Thoracic aorta (tissue), 2 donors: Measurements from ENCODE around the gene UBL3. TPM values are rescaled to one million over a fixed set of nuclear protein-coding genes. Genes with fewer than 3 reads are reported as not detected.

ENCODE experiments used
- ATAC-seq: fragments of 150-250 bp; one replicate; pipeline ENCODE4 v1.8.0; 2017; ENCODE audit warnings: low read depth; ENCODE audit not compliant: insufficient number of reproducible peaks, low FRiP score
- DNase-seq: peaks from one replicate; pipeline ENCODE4 v3.0.0-alpha.2; 2020; ENCODE audit warnings: low spot score
- H3K27ac ChIP-seq, 2 donors: fragments of 200-600 bp; sonication (generic); 1 replicate in 1 of 2; 2 replicates in 1 of 2; pipeline ENCODE4 v1.5.1; 2016; ENCODE audit warnings: mild to moderate bottlenecking in 2 of 2, moderate library complexity in 2 of 2
- H3K27me3 ChIP-seq: fragments of 200-600 bp; sonication (generic); replicated peaks from 2 replicates; pipeline ENCODE4 v1.6.0; 2016; ENCODE audit warnings: mild to moderate bottlenecking; ENCODE audit not compliant: insufficient read depth
- H3K36me3 ChIP-seq: fragments of 200-600 bp; sonication (generic); one replicate; pipeline ENCODE4 v1.5.1; 2016
- H3K4me1 ChIP-seq, 2 donors: fragments of 200-600 bp; sonication (generic); 1 replicate in 1 of 2; 2 replicates in 1 of 2; pipeline versions ENCODE4 v1.5.1 to v1.6.0; 2016; ENCODE audit warnings: low read depth in 2 of 2, mild to moderate bottlenecking in 1 of 2; ENCODE audit not compliant: control insufficient read depth in 1 of 2
- H3K4me3 ChIP-seq: fragments of 200-600 bp; sonication (generic); 2 replicates; pipeline ENCODE4 v1.5.1; 2016; ENCODE audit warnings: mild to moderate bottlenecking
- H3K9me3 ChIP-seq: fragments of 200-600 bp; sonication (generic); 2 replicates; pipeline ENCODE4 v1.5.1; 2016
- total RNA-seq, 2 donors: library from RNA; depleted of rRNA; stranded (reverse); fragments of >200 nt; gene quantifications; one replicate each; pipeline versions ENCODE4 v1.1.0 to v1.2.3, GENCODE V29; 2016
- TF ChIP-seq, protein P1 (sequence below): fragments of 200-600 bp; sonication (generic); IDR thresholded peaks from one replicate; pipeline ENCODE4 v1.5.1; 2019; ENCODE audit warnings: antibody characterized with exemption

UBL3 gene
- total RNA-seq, 2 donors from 2014 or later = 24.4 to 32.6 TPM

- Histone ChIP-seq H3K4me3 (no peak overlapping the region), H3K27ac (no peak overlapping the region), H3K4me1 (peaks cover 5 to 12% of the 10 kb centered on the region in 2 donors), H3K36me3 (no peaks in the 10 kb centered on the region), H3K27me3 (no peaks in the 10 kb centered on the region), H3K9me3 (no peaks in the 10 kb centered on the region)
- ATAC-seq = no peak
- no peak for DNase-seq
- TF ChIP-seq, protein P1, sequence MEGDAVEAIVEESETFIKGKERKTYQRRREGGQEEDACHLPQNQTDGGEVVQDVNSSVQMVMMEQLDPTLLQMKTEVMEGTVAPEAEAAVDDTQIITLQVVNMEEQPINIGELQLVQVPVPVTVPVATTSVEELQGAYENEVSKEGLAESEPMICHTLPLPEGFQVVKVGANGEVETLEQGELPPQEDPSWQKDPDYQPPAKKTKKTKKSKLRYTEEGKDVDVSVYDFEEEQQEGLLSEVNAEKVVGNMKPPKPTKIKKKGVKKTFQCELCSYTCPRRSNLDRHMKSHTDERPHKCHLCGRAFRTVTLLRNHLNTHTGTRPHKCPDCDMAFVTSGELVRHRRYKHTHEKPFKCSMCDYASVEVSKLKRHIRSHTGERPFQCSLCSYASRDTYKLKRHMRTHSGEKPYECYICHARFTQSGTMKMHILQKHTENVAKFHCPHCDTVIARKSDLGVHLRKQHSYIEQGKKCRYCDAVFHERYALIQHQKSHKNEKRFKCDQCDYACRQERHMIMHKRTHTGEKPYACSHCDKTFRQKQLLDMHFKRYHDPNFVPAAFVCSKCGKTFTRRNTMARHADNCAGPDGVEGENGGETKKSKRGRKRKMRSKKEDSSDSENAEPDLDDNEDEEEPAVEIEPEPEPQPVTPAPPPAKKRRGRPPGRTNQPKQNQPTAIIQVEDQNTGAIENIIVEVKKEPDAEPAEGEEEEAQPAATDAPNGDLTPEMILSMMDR = no peak
Measured at GRCh38 chr13:29800687-29801086, 49.7 kb downstream of the UBL3 start.

DNA sequence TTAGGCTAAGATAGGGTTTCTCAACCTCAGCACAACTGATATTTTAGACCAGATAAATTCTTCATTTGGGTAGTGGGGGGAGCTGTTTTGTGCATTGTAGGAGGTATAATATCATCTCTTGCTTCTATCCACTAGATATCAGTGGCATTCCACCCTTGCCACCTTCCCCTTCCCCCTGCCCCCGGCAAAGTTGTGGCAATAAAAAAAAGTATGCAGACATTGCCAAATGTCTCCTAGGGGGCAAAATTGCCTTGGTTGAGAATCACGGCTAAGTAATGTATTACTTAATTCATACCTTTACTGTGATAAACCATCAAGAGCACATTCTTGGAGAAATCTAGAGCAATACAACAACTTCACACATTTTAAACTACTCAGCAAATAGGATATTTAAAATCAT is 51.4 kb downstream of the UBL3 start:
- no peaks in the 10 kb centered on the region for H3K36me3 ChIP-seq
- TF ChIP-seq, protein P1 = no peak
- ATAC-seq (no peak), DNase-seq (no peak)
- H3K4me1 ChIP-seq = peaks cover 5 to 12% of the 10 kb centered on the region in 2 donors
- H3K27me3 ChIP-seq = no peaks in the 10 kb centered on the region
- no peaks in the 10 kb centered on the region for H3K9me3 ChIP-seq
- H3K4me3 ChIP-seq = no peak overlapping the region
- H3K27ac ChIP-seq = no peak overlapping the region

- Histone ChIP-seq H3K4me1 (peaks cover 0 to 12% of the 10 kb centered on the region in 2 donors), H3K4me3 (no peak overlapping the region), H3K9me3 (no peaks in the 10 kb centered on the region), H3K27ac (no peak overlapping the region), H3K36me3 (no peaks in the 10 kb centered on the region), H3K27me3 (no peaks in the 10 kb centered on the region)
- DNase-seq = no peak
- ATAC-seq = no peak
- TF ChIP-seq, protein P1 = no peak
Measured at GRCh38 chr13:29791997-29792780, 58.2 kb downstream of the UBL3 start.

- Histone ChIP-seq H3K9me3 (no peaks in the 10 kb centered on the region), H3K36me3 (no peaks in the 10 kb centered on the region), H3K27ac (no peak overlapping the region), H3K27me3 (no peaks in the 10 kb centered on the region), H3K4me1 (peaks cover 0 to 12% of the 10 kb centered on the region in 2 donors), H3K4me3 (no peak overlapping the region)
- no peak for DNase-seq
- no peak for ATAC-seq
- TF ChIP-seq, protein P1 = no peak
Measured at GRCh38 chr13:29791508-29791907, 58.9 kb downstream of the UBL3 start.

- Histone ChIP-seq H3K9me3 (no peaks in the 10 kb centered on the region), H3K36me3 (no peaks in the 10 kb centered on the region), H3K27ac (no peak overlapping the region), H3K4me1 (peaks cover 2 to 7% of the 10 kb centered on the region in 2 donors), H3K4me3 (no peak overlapping the region), H3K27me3 (no peaks in the 10 kb centered on the region)
- no peak for DNase-seq
- TF ChIP-seq, protein P1 = no peak
- no peak for ATAC-seq
Measured at GRCh38 chr13:29786698-29787097, 63.7 kb downstream of the UBL3 start.
